HG02610 (cell line): ENCODE data around the gene SHISAL1.

Experiments
- ATAC-seq: cut with Tn5 transposase; IDR thresholded peaks from one replicate; pipeline ENCODE4 v1.9.1; 2021; ENCODE audit warnings: mild to moderate bottlenecking, moderate library complexity; ENCODE audit not compliant: unreplicated experiment

Gene SHISAL1

DNA sequence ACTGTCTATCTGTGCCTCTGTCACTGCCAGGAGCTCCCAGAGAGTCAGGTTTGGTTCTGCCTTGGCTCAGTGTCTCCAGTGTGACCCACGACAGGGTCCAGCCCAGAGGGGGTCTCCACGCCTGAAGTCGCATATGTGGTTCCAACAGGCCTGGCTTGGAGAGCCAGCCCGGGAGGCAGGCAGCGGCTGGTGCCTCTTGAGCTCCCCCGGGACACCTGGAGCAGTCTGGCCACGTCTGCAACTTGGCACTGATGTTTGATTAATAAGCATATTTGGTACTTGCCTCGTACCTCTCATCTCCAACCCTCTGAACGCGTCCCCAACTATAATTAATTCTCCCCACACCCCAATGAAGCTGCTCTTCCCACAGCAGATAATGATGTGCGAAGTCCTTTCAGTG is 31.7 kb upstream of the SHISAL1 start:
- ATAC-seq = no peak

DNA sequence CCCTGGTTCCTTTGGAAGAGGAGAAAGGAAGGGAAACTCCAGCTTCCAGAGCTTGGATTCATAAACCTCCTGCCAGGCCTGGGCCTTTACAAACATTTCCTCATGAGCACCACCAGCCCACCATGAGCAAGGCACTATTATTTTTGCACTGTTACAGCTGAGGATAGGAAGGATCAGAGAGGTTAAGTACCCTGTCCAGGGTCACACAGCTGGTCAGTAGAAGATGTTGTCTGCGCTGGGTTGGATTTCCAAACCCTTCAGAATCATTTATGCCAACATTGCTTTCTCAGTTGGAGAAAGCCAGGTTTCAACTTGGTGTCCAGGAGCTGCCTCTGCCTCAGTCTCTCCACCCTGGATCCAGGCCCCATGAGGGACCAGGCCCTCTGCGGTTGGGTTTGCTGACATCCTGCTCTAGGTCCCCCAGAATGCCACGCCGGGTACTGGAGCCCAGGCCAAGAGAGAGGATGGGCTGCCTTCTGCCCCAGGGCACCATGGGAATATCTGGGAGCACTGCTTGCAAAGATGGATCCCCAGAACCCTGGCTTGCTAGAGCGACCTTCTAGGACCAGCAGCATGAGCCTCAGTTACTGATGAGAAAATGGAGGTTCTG is 29.7 kb upstream of the SHISAL1 start:
- no peak for ATAC-seq

DNA sequence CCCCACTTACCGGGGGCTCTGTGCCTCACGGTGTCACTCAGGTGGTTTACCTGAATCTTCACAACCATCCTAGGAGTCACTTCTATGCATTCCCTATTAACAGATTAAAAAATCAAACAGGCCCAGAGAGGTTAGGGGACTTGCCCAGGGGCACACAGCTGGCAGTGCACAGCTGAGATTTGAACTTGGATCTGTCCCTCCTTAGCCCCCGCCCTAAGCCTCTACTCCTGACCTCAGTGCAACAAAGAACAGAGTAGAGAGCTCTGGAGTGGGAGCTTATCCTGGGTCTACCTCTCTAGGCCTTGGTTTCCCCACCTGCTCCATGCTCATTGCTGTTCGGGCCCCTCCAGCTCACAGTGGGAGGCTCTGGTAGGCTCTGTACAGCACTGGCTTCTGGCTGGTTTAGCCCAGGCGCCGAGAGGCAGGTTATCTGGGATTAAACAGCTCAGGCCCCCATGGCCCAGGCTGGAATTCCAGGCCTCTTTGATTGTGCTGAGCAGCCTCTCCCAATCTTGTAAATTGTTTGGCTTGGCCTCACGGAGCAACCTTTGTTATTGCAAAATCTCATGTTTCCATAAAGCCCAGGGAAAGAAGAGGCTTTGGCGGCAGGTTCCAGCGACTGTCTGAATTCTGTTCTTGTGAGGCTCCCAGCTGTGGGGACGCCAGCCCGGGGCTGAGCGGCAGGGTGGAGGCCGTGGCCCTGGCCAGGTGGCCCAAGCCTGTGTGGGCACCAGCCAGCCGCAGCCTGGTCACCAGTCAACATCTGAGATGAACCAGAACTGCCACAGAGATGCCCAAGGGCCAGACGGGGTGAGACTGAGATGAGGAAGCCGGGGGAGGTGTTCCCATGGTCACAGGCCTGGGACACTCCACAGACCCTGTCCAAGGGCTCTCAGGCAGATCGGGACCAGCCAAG is 28.9 kb upstream of the SHISAL1 start:
- no peak for ATAC-seq

DNA sequence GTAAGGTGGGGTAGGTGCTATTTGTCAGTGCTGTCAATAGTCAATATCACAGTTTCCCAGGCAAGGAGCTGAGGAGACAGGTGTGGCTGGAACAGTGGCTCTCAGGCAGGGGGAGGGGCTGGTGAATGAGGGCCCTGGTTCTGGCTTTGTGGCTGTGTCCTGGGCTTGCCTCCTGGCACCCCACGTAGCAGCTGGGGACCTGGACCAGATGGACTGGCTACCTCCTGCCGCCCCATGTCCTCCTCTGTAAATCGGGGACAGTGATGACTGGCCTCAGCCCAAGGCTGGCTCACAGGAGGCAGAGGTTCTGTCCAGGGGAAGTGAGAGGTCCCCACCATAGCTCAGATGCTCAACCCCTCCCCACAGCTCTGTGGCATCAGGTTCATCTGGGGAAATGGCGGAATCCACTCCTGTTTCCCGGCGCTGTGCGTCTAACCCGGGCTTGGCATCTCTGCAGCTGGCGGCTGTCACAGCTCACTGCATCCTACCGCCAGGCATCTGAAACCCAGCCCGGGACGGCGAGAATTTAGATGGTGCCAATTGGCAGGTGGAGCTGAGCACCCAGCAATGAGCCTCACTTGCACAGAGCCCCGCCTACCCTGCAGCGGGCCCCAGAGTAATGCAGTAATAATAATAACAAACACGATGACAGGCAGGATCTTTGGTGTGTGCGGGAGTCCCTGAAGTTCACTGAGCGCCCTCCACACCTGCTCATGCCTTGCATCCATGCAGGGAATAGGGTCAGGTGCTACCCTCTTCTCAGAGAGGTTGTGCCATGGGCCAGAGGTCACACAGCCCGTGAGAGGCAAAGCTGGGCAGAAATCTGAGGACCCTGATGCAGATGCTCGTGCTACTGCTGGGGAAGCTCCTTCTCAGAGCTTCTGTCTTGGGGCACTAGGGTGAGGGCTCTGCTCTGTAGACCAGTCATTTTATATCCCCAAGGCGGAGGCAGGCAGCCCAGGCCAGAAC is 27.8 kb upstream of the SHISAL1 start:
- ATAC-seq = no peak

DNA sequence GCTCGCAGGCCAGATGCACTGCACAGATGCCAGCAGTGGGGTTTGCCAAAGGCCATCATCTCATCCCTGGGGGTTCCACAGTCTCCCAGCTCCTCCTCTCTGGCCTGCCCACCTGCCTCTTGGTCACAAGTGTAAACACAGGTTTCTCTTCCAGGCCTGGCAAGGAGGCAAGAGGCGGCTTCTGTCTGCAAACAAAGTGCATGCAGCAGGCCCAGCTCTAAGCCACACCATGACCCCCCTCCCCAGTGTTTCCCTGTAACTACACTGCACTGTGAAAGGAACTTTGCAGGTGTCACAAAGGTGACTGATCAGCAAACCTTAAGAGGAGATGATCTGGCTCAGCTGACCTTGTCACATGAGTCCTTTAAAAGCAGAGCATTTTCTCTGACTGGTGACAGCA is 26.2 kb upstream of the SHISAL1 start:
- no peak for ATAC-seq

DNA sequence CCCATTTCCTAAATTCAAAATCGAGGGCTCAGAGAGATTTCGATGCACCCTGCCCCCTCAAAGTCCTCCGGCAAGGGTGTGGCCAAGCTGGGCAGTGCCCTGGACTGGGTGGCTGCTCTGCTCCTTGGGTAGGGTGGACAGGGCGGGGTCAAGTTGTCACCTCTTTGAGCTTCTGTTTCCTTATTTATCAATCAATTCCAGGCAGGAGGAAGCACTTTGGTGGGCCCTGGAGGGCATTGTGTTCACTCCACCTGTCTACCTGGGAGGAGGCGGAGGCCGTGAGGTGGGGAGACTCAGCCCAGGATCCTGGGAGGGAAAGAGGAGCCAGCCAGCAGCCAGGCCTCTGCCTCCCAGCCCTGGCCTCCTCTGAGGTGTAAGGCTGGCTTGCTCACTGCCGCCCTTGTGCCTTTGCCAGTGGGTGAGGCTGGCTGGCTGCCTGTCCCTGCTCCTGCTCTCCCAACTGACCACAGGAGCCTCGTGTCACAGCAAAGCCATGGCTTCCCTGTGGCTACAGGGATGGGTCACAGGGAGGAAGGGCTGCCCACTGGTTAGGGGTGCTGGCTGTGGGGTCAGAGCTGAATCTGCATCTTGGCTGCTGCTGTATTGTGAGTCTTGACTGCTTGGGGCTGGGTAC is 25.5 kb upstream of the SHISAL1 start:
- ATAC-seq = no peak

DNA sequence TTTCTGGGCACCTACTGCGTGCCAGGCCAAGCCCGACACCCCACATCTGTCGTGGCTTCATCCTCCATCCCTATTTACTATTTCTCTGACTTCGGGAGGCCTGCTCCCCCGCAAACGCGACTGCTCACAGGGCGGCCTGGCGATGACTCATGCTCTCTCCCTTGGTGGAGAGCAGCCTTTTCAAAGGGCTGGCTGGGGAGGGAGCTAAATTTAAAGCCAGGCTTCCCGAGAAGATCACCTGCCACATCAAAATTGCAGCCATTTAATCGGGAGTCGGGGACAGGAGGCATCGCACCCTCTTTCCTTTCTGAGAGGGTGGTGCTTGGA is 24.9 kb upstream of the SHISAL1 start:
- ATAC-seq = no peak

DNA sequence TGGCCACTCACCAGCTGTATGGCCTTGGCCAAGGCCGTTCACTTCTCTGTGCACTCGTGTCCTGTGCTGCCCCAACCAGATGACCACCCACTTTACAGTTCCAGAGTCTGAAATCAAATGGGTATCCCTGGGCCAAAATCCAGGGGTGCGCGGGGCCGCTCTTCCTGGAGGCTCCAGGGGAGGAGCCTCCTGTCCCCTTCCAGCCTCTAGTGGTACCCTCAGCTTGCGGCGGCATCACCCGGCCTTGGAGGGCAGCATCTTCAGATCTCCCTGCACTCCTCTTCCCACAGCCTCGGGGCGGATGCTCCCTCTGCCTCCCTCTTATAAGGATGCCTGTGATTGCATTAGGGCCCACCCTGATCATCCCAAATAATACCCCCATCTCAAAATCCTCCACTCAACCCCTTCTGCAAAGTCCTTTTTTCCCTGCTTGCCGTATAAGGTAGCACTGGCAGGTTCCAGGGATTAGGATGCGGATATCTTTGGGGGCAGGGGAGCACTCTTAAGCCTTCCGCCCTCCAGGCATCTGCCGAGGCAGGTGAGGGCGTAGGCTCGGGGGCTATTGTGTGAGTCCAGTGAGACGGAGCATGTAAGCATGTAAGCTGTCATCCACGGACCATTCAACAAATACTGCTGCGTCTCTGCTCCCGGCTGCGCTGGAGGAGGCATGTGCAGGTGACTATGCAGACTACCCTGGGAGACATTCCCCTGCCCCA is 24.4 kb upstream of the SHISAL1 start:
- ATAC-seq = no peak

DNA sequence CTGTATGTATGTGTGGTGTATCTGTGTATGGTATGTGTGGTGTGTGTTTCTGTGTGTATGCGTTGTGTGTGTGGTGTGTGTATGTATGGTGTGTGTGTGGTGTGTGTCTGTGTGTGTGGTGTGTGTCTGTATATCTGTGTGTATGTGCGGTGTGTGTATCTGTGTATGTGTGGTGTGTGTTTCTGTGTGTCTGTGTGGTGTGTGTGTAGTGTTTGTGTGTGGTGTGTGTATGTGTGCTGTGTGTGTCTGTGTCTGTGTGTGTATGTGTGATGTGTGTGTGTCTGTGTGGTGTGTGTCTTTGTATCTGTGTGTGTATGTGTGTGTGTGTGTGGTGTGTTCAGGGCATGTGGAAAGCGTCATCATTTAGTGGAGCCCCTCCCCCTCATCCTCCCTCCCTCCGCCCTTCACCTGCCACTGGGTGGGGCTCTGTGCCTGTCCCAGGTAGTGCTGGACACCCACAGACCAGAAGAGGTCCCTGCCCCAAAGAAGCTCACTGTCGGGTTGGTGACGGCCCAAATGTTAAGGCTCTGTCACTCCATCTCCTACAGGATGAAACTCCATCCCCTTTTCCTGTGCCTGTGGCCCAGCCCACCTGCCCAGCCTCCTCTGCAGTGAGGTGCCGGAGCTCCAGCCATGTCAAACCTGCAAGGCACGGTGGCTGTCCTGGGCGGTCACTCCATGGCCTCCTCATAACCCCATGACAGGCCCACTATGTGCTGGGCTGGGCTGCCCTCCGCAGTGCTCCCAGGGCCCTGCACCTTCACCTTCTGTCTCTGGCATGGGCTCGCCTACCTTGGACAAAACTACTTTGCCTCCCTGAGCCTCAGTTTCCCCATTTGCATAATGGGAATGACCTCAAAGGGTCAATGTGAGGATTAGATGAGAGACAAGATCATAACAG is 23.4 kb upstream of the SHISAL1 start:
- ATAC-seq = no peak

DNA sequence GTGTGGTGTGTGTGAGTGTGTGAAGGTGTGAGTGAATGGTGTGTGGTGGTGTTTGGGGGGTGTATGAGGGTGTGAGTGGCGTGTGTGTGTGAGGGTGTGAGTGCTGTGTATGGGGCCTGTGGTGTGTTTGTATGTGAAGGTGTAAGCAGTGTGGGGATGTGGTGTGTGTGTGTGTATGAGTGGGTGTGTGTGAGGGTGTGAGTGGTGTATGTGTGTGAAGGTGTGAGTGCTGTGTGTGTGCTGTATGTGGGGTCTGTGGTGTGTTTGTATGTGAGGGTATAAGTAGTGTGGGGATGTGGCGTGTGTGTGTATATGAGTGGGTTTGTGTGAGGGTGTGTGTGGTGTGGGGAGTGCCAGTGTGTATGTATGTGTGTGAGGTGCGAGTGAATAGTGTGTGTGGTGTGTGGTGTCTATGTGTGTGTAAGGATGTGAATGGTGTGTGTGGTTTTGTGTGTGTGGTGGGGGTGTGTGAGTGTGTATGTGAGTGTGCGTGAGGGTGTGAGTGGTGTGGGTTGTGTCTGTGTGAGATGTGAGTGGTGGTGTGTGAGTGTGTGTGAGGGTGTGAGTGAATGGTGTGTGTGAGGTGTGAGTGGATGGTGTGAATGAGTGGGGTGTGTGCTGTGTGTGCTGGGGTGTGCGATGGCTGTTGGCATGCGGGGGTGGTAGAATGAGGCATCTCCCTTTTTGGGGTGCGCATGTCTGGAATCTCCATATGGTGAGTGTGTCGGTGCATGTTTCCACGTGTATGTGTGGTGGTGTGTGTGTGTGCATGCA is 22.5 kb upstream of the SHISAL1 start:
- no peak for ATAC-seq

DNA sequence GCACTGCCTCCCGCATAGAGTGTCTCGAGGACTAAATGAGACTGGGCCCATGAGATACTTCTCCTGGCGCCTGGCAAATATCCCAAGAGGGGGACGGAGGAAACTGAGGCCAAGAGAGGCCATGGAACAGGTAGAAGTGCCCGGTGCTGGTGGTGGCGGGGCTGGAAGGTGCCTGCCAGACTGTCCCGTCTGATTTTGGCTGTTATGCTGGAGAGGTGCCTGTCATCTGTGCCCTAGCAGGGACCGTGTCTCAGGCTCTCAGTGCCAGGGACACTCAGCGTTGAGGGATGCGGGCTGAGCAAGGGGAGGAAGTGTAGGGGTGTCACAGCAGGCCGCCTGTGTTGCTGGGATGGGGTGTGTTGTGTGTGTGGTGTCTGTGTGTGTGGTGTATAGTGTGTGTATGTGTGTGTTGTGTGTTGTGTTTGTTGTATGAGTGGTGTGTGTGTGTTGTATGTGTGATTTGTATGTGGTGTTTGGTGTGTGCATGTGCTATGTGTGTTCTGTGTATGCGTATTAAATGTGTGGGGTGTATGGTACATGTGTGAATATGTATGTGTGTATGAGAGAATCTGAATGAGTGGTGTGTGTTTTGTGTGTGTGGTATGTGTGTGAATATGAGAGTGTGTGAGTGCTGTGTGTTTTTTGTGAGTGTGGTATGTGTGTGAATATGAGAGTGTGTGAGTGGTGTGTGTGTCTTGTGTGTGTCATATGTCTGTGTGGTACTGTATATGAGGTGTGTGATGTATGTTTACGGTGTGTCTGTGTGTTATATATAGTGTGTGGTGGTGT is 21.3 kb upstream of the SHISAL1 start:
- no peak for ATAC-seq

DNA sequence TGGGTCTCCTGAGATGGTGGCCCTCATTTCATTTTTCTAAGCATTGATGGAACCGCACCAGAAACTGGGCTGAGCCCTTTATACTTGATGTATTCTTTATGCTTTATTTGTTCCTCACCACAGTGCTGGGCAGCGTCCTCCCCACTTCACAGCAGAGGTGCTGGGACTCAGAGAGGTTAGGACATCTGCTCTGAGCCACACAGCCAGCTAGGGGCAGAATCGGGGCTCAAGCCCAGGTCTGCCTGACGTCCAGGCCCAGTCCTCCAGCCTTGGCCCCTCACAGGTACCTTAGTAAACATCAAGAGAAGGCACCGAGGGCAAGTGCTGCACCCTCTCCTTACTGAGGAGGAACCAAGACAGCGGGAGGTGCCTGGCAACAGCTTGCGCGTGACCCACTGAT is 20.2 kb upstream of the SHISAL1 start:
- no peak for ATAC-seq

DNA sequence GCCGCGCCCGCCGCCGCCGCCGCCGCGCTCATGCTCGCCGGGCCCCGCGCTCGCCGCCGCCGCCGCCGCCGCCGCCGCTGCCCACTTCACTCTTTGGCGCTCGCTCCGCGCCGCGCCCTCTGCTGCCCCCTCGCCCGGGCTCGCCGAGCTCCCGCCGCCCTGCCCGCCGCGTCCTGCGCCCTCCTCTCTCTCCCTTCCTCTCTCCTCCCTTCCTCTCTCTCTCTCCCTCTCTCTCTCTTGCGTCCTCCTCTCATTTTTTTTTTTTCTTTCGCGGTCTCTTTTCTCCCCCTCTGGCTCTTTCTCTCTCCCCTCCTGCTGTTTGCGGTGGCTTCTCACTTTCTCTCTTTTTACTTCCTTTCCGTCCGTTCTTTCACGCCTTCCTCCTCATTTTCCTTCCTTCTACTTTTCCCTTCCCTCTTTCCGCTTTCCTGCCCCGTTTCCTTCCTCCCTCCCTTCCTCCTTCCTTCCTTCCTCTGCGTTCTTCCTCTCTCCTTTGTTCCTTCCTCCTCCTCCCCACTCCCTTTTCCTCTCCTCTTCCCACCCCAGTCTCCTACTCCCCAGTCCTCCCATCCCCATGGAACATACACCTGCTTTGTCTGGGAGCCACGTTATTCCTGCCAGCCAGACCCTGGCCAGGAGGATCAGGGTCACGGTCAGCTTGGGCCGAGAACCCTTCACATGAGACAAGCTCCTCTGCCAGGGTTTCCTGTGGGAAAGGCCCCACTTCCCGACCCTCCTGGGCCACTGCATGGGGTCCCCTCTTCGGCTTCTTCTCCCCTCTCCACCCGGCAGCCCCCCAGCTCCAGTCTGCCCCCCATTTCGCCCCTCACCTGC is 19.3 kb upstream of the SHISAL1 start:
- no peak for ATAC-seq

DNA sequence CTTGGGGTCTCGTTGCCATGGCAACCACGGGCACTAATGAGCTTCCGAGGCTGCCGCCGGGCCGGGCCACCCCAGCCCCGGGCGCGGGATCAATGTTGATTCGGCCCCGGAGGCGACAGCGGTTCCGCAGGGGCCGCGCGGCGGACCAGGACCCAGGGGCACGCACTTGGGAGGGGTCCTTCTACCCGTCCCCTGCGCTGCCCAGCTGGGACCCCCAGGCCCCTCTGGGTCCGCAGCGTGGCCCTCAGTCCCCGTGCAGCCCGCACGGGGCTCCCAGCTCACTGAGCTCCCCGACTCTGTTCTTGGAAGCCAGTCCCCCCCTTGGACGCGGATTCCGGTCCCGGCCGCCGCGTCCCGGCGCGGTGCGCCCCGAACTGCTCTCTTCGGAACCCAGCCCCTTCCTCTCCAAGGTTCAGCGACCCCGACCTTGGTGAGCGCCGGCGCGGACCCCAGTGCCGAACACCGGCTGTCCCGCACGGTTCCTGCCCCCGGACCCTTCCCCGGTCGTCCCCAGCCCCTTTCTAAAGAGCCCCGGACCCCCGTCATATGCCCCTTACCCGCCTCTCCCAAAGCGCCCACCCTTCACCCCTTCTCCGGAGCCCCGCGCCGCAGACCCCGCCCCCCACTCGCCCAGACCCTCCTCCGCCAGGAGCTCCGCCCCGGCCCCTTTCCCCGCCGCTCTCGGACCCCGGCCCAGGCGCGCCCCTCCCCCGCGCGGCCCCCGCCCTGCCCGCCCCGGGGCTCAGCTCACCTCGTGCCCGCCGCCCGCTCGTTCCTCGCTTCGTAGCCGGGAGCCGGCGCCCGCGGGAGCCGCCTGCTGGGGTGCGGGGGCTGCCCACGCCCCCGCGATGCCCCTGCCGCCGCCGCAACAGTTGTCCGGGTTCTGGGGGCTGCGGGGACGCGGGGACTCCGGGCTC is 18.3 kb upstream of the SHISAL1 start:
- ATAC-seq = no peak

DNA sequence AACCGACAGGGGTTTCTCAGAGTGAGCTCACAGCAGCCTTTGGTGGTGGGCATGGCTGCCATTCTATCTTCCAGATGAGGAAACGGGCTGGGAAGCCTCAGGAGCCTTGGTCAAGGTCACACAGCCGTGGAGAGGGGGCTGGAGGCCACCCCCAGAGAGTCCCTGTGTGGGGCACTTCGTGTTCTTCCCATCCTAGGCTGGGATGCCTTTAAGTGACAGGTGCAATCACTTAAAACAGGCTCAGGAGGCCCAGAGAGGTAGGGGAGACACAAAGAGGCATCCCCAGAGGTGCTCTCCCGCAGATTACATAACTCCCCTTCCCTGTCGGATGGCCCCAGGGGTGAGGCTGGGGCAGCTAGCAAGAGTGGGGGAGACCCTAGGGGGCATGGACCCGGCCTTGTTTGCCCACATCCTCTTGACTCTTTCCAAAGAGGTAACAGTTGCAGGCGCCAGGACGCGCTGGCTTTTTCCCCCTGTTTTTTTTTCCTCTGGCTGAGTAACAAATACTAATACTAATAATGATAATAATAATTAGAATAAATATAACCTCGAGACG is 17.5 kb upstream of the SHISAL1 start:
- no peak for ATAC-seq
